Uterus (tissue), 4 donors: Measurements from ENCODE around the gene APLP1. TPM values are rescaled to one million over a fixed set of nuclear protein-coding genes. Genes with fewer than 3 reads are reported as not detected.
"Not testable (repeated sequence)": the region's sequence is repeated elsewhere in the genome, so short reads cannot be mapped to it uniquely, and the experiment has no call there.

ENCODE experiments used
- DNase-seq, 2 donors: peaks; one replicate each; pipeline ENCODE4 v3.0.0-alpha.2; 2019 to 2020
- H3K27ac ChIP-seq, 2 donors: fragments of 200-600 bp; sonication (generic); 1 replicate in 1 of 2; 2 replicates in 1 of 2; pipeline ENCODE4 v1.5.1; 2016 to 2018
- H3K27me3 ChIP-seq, 2 donors: fragments of 200-600 bp; sonication (generic); one replicate each; pipeline ENCODE4 v1.5.1; 2018 to 2019; ENCODE audit warnings: control low read depth in 1 of 2
- H3K36me3 ChIP-seq, 2 donors: fragments of 200-600 bp; sonication (generic); one replicate each; pipeline ENCODE4 v1.5.1; 2019; ENCODE audit warnings: control low read depth in 1 of 2
- H3K4me1 ChIP-seq, 2 donors: fragments of 200-600 bp; sonication (generic); one replicate each; pipeline ENCODE4 v1.5.1; 2018 to 2019; ENCODE audit warnings: control low read depth in 1 of 2
- H3K4me3 ChIP-seq, 2 donors: fragments of 200-600 bp; sonication (generic); 1 replicate in 1 of 2; 2 replicates in 1 of 2; pipeline ENCODE4 v1.5.1; 2018 to 2019; ENCODE audit warnings: mild to moderate bottlenecking in 1 of 2
- H3K9me3 ChIP-seq, 2 donors: fragments of 200-600 bp; sonication (generic); one replicate each; pipeline ENCODE4 v1.5.1; 2019; ENCODE audit warnings: control low read depth in 1 of 2
- POLR2A ChIP-seq, 2 donors: fragments of 450-650 bp; IDR thresholded peaks; one replicate each; pipeline ENCODE4 v1.6.1; 2016; ENCODE audit warnings: antibody characterized with exemption in 2 of 2, mild to moderate bottlenecking in 1 of 2, moderate library complexity in 1 of 2
- intact Hi-C: fragments of 100-400 bp; cut with DNase I; formaldehyde crosslinking; loops from one replicate; pipeline ENCODE4 v1.15.1; 2023; ENCODE audit warnings: low total_unique reads
- total RNA-seq, 4 donors: library from RNA; depleted of rRNA in 3 of 4; stranded (reverse); fragments of >200 nt in 3 of 4; gene quantifications; one replicate each; pipeline versions ENCODE4 v1.1.0 to v1.2.4, GENCODE V29; 2014 to 2023
- TF ChIP-seq, protein P1 (sequence below), 4 experiments: fragments of 200-600 bp in 2 of 4; fragments of 450-650 bp in 2 of 4; sonication (generic) in 2 of 4; IDR thresholded peaks; one replicate each; pipeline ENCODE4 v1.5.1; 2016 to 2019; ENCODE audit warnings: antibody characterized with exemption in 4 of 4, mild to moderate bottlenecking in 2 of 4, moderate library complexity in 1 of 4
- donor health status: DM: yes; HTN: yes; CAD: no.

The APLP1 gene
- total RNA-seq, 4 donors from 2014 or later, result 6.1 to 16.2 TPM; not detected in 2

GRCh38 chr19:35863018-35863417, 5.4 kb upstream of the APLP1 start:
- TF ChIP-seq POLR2A (IDR thresholded peaks at IDR 0.05), result no peak
- TF ChIP-seq, protein P1, sequence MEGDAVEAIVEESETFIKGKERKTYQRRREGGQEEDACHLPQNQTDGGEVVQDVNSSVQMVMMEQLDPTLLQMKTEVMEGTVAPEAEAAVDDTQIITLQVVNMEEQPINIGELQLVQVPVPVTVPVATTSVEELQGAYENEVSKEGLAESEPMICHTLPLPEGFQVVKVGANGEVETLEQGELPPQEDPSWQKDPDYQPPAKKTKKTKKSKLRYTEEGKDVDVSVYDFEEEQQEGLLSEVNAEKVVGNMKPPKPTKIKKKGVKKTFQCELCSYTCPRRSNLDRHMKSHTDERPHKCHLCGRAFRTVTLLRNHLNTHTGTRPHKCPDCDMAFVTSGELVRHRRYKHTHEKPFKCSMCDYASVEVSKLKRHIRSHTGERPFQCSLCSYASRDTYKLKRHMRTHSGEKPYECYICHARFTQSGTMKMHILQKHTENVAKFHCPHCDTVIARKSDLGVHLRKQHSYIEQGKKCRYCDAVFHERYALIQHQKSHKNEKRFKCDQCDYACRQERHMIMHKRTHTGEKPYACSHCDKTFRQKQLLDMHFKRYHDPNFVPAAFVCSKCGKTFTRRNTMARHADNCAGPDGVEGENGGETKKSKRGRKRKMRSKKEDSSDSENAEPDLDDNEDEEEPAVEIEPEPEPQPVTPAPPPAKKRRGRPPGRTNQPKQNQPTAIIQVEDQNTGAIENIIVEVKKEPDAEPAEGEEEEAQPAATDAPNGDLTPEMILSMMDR (IDR thresholded peaks at IDR 0.05), result no peak
- no peaks in the 10 kb centered on the region for H3K9me3 ChIP-seq
- no peak for DNase-seq
- no peaks in the 10 kb centered on the region for H3K4me1 ChIP-seq
- no peak overlapping the region for H3K4me3 ChIP-seq
- no peak overlapping the region for H3K27ac ChIP-seq
- no peaks in the 10 kb centered on the region for H3K36me3 ChIP-seq
- intact Hi-C loops, result no loop called here
- no peaks in the 10 kb centered on the region for H3K27me3 ChIP-seq

DNA sequence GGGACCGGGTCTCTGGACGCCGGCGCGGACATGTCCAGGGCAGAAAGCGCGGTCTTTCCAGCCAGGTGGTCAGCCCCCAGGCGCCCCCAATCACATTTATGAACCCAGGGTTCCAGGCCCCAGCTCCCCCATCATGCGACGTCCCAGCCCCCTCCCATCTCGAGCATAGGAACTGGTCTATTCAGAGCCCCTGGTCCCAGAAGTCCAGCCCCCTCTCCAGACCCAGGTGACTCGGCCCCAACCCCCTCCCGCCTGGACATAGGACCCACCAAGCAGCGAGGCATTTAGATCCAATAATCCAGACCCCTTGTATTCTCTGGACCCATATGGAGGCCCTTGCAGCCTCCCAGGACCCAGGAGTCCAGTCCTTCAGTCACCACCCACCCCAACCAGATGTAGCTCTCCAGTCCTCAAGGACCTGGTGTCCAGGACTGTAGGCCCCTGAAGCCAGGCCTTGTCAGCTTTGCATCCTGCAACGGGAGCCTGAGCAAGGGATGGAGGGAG, 501 bp downstream of the APLP1 start:
- Histone ChIP-seq H3K27me3 (peaks cover 0 to 3% of the 10 kb centered on the region in 2 donors), H3K4me1 (peaks cover 0 to 14% of the 10 kb centered on the region in 2 donors), H3K27ac (no peak overlapping the region), H3K4me3 (peak overlapping the region; percentile 5 to 31), H3K9me3 (no peaks in the 10 kb centered on the region), H3K36me3 (no peaks in the 10 kb centered on the region)
- TF ChIP-seq POLR2A (IDR thresholded peaks at IDR 0.05), result no peak
- TF ChIP-seq, protein P1 (IDR thresholded peaks at IDR 0.05), result no peak
- DNase-seq, result no peak
- intact Hi-C loops, result no loop called here

DNA sequence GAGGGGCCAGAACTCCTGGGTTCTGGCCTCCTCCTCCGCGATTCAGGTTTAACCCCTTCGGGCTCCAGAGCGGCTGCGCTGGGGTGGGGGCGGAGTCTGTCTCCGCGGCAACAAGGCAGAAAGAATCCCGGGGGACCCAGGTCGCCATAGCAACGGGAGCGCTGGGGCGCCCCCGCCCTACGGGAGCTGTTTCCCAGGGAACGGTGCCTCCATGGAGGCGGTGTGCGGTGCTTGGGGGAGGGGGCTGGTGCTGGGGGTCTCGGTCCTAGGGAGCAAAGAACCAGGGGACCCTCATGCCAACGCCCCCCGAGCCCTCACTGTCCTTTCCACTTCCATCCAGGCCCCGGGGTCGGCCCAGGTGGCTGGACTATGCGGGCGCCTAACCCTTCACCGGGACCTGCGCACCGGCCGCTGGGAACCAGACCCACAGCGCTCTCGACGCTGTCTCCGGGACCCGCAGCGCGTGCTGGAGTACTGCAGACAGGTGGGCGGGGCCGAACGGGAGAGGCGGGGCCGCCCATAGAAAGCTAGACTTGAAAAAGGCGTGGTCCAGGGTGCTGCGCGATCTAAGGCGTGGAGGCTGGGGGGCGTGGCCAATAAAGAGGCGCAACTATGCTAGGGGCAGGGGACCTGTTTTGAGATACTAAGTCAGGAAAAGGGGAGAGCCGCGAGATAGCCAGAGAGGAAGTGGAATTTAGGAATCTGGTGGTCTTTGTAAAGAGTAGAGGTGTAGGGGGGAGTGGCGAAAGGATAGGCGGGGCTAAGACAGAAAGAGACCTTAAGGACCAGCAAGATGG, 1.2 kb downstream of the APLP1 start:
- intact Hi-C loops, result no loop called here
- H3K27me3 ChIP-seq, result peaks cover 0 to 3% of the 10 kb centered on the region in 2 donors
- peaks cover 0 to 14% of the 10 kb centered on the region in 2 donors for H3K4me1 ChIP-seq
- peak; percentile 47 to 63 for DNase-seq
- no peaks in the 10 kb centered on the region for H3K9me3 ChIP-seq
- H3K36me3 ChIP-seq, result no peaks in the 10 kb centered on the region
- TF ChIP-seq POLR2A (IDR thresholded peaks at IDR 0.05), result no peak
- TF ChIP-seq, protein P1 (IDR thresholded peaks at IDR 0.05), result no peak
- H3K4me3 ChIP-seq, result no peak overlapping the region
- no peak overlapping the region for H3K27ac ChIP-seq

DNA sequence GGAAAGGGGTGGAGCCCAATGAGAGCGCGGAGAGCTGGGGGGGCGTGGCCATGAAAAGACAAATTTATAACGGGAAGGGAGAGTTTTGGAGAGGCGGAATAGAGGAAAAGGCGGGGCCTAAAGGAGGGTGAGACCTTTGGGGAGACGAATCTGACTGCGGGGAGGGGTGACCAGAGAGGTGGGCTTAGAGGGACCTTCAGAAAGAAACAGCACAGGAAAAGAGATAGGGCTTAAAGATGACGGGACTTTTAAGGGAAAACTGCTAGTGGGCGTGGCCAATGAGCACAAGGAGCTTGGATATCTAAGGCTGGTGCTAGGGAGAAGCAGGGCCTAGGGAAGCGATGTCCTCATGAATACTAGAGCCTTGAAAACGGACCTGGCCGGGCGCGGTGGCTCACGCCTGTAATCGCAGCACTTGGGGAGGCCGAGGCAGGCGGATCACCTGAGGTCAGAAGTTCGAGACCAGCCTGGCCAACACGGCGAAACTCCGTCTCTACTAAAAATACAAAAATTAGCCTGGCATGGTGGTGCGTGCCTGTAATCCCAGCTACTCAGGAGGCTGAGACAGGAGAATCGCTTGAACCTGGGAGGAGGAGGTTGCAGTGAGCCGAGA, 1.9 kb downstream of the APLP1 start:
- DNase-seq, result peak; percentile 26 to 34
- H3K9me3 ChIP-seq, intact Hi-C loops, H3K27ac ChIP-seq, H3K36me3 ChIP-seq, H3K4me3 ChIP-seq, H3K27me3 ChIP-seq: not testable (repeated sequence)
- peaks cover 0 to 14% of the 10 kb centered on the region in 2 donors for H3K4me1 ChIP-seq

DNA sequence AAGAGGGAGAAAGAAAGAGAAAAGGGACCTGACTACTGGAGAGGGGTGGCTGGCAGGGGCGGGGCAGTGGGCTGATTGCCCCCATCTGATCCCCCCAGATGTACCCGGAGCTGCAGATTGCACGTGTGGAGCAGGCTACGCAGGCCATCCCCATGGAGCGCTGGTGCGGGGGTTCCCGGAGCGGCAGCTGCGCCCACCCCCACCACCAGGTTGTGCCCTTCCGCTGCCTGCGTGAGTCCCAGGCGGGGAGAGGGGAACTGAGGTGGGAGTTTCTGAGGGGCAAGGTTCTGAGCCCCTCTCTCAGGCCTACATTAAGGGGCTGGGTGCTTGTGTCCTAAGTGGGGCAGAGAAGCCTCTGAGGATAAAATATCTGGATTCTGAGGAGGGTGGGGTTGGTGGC, 2.4 kb downstream of the APLP1 start:
- H3K36me3 ChIP-seq, result no peaks in the 10 kb centered on the region
- TF ChIP-seq POLR2A (IDR thresholded peaks at IDR 0.05), result no peak
- TF ChIP-seq, protein P1 (IDR thresholded peaks at IDR 0.05), result no peak
- peaks cover 0 to 3% of the 10 kb centered on the region in 2 donors for H3K27me3 ChIP-seq
- intact Hi-C loops, result no loop called here
- no peak for DNase-seq
- H3K27ac ChIP-seq, result no peak overlapping the region
- no peak overlapping the region for H3K4me3 ChIP-seq
- no peaks in the 10 kb centered on the region for H3K9me3 ChIP-seq
- H3K4me1 ChIP-seq, result peaks cover 0 to 14% of the 10 kb centered on the region in 2 donors
